ENCODE data around the gene IBA57.

Gene IBA57

DNA sequence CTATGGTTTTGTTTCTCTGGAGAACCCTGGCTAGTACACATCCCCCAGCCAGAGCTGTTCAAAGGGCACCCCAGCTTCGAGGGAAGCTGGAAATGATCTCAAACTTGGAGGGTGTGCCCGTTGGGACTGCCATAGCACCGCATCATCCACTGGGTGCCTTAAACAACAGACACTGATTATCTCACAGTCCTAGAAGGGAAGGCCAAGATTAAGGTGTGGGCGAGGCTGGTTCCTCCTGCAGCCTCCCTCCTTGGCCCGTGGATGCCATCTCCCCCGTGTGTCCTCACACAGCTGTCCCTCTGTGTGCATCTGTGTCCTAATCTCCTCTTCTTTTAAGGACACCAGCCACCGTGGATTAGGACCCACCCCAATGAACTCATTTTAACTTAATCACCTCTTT, 4.2 kb upstream of the IBA57 start:
- TF ChIP-seq, protein P1, sequence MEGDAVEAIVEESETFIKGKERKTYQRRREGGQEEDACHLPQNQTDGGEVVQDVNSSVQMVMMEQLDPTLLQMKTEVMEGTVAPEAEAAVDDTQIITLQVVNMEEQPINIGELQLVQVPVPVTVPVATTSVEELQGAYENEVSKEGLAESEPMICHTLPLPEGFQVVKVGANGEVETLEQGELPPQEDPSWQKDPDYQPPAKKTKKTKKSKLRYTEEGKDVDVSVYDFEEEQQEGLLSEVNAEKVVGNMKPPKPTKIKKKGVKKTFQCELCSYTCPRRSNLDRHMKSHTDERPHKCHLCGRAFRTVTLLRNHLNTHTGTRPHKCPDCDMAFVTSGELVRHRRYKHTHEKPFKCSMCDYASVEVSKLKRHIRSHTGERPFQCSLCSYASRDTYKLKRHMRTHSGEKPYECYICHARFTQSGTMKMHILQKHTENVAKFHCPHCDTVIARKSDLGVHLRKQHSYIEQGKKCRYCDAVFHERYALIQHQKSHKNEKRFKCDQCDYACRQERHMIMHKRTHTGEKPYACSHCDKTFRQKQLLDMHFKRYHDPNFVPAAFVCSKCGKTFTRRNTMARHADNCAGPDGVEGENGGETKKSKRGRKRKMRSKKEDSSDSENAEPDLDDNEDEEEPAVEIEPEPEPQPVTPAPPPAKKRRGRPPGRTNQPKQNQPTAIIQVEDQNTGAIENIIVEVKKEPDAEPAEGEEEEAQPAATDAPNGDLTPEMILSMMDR (IDR thresholded peaks at IDR 0.05; ENCODE audit: low read depth, low read length): no peak
- no peak for DNase-seq (ENCODE audit: low read depth in 2 of 2)
- H3K4me3 ChIP-seq (replicated peaks in 1 of 2; ENCODE audit: low read depth in 2 of 2, low read length in 2 of 2): no peak overlapping the region

DNA sequence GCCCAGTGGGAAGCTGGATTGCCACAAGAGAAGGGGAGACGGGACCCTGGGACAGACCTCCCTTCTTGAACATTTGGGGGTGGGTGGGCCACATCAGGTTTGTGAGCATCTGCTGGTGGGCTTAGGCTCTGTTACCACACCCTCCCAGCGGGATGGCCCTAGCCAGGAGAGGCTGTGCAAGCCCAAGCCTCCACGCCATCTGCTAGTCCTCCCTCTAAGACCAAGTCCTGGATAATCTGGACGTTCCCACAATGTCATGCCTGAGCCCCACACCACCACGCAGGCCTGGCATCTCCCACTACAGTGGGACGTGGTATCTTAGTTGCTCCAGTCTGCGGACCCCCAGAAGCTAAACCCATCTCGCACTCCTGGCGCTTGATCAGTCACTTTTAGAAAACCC, 3.7 kb upstream of the IBA57 start:
- no peak overlapping the region for H3K4me3 ChIP-seq (replicated peaks in 1 of 2; ENCODE audit: low read depth in 2 of 2, low read length in 2 of 2)

DNA sequence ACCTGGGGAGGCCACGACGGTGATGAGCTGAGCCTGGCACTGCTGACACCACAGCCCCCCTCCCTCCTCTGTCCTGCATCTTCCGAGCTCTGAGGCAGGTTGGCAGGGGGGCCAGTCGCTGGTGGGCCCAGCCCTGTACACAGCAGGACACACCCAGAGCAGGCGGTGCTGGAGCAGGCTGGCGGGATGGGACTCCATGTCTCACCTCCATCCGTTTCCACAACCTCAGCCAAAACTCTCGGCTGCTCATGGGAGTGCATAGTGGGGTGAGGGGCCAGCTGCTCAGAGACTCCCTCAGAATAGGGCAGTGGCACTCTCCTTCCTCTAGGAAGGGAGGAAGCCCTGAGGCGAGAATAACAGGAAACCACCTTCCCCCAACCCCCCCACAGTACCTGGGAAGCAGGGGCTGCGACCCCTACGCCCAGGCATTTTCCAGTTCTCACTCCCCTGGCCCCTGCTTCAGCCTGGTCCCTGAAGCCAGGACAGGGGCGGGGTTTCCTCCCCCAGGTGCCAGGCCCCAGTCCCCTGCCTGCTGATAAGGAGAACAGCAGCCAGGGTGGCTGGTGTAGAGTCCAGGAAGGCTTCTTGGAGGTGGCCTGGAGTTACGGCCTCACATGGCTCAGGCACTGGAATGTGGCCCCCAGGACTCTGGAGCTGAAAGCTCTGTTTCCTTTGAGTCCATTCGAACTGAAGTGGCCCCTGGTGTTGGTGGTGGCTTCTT, 3.2 kb upstream of the IBA57 start:
- H3K4me3 ChIP-seq (replicated peaks in 1 of 2; ENCODE audit: low read depth in 2 of 2, low read length in 2 of 2): no peak overlapping the region
- peak; percentile 44 to 57 for DNase-seq (ENCODE audit: low read depth in 2 of 2)
- TF ChIP-seq, protein P1 (IDR thresholded peaks at IDR 0.05; ENCODE audit: low read depth, low read length): no peak

More for the DNA sequence above, 3.7 kb upstream of the IBA57 start:
- TF ChIP-seq, protein P1 (IDR thresholded peaks at IDR 0.05; ENCODE audit: low read depth, low read length): no peak
- DNase-seq (ENCODE audit: low read depth in 2 of 2): no peak

DNA sequence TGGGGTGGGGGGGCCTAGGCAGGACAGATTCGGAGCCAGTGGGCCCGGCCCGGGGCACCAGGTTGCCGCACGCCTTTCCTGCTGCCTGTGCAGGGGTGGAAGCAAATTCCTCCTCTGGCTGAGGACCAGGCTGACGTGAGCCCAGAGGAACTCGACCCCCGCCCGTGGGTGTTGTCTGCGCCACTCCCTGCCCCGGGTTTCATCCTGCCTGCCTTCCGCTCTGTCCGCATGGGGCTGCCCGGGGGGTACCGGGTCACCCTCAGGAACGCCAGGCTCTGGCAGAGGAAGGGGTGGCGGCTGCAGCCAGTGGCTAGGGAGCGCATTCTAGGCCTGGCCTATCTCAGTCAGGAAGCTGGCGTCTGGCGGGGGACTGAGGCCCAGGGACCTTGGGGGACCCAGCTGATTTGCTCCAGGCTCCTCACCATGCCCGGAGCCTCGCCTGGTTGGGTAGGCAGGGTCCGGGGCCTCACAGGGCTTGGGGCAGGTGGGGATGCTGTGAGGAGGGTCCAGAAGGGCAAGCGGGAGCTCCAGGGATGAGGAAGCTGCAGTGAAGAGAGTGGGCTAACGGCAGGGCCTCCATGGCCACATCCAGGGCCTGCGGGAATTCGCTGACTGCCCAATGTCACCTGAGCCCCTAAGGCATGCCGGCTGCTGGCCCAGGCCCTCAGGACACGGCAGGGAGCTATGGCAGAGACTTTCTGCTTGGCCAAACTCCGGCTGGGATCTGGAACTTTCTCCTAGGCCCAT, 2.4 kb upstream of the IBA57 start:
- TF ChIP-seq, protein P1 (IDR thresholded peaks at IDR 0.05; ENCODE audit: low read depth, low read length): no peak
- peak; percentile 57 to 80 for DNase-seq (ENCODE audit: low read depth in 2 of 2)

DNA sequence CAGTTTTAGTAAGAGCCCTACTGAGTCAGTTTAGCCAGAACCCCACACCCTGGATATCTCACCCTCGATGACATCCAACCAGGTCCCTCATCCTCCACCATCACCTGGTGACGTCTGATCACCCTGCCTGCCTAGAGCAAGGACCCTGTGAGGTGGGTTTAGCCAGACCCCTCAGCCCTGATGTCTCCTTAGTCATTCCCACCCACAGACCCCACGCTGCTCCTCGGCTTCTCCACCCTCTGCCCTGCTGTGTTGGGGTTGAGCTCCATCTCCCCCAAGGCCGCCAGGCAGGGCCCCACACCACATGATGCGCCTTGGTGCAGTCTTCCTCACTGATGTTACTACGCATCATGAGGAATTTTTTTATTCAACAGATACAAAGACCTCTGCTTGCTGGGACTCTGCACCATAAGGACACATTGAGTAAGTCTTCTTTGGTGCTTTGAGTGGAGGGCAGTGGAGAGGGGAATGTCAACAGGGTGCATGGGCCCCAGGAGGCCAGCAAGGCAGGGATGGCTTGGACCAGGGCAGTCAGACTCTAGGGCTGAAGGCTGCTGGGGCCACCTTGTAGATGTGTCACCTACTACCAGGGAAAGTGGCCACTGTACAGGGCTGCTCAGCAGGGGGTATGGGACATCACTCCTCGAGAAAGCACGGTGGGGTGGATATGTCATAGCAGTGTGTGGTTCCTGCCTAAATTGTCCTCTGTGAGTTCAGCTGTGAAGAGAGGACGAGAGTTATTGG, 1.7 kb upstream of the IBA57 start:
- TF ChIP-seq, protein P1 (IDR thresholded peaks at IDR 0.05; ENCODE audit: low read depth, low read length): no peak
- DNase-seq (ENCODE audit: low read depth in 2 of 2): no peak
- no peak overlapping the region for H3K4me3 ChIP-seq (replicated peaks in 1 of 2; ENCODE audit: low read depth in 2 of 2, low read length in 2 of 2)

More for the DNA sequence above, 2.4 kb upstream of the IBA57 start:
- no peak overlapping the region for H3K4me3 ChIP-seq (replicated peaks in 1 of 2; ENCODE audit: low read depth in 2 of 2, low read length in 2 of 2)

DNA sequence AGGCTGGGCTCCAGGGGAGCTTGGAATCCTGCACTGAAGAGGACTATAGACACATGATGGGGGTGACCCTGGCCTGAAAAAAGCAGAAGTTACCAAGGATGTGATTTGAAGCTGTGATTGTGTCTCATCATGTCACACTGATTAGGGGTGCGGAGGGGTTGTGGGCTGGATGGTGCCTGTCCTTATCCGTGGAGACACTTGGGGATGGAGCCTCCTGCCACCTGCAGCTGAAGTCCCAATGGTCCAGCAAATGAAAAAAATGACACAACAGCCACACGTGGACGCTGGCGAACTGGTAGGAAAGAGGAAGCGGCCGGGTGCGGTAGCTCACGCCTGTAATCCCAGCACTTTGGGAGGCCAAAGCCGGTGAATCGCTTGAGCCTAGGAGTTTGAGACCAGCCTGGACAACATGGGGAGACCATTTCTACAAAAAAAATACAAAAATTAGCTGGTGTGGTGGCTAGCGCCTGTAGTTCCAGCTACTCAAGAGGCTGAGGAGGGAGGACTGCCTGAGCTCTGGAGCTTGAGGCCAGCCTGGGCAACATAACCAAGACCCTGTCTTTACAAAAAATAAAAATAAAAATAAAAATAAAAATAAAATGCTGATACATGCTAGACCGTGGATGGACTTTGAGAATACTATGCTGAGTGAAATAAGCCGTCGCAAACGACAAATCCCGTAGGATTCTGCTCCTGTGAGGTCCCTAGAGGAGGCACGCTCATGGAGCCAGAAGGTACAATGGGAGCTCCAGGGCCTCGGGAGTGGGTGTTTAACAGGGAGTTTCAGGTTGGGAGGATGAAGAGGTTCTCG, 838 bp upstream of the IBA57 start:
- peak overlapping the region; percentile 25 to 55 for H3K4me3 ChIP-seq (replicated peaks in 1 of 2; ENCODE audit: low read depth in 2 of 2, low read length in 2 of 2)
- TF ChIP-seq, protein P1 (IDR thresholded peaks at IDR 0.05; ENCODE audit: low read depth, low read length): no peak
- DNase-seq (ENCODE audit: low read depth in 2 of 2): no peak
